HG03196 (cell line): Measurements from ENCODE around the gene GLRA3.

Experiments used
- ATAC-seq: cut with Tn5 transposase; IDR thresholded peaks from one replicate; pipeline ENCODE4 v1.9.1; 2021; ENCODE audit not compliant: unreplicated experiment

Gene GLRA3

DNA sequence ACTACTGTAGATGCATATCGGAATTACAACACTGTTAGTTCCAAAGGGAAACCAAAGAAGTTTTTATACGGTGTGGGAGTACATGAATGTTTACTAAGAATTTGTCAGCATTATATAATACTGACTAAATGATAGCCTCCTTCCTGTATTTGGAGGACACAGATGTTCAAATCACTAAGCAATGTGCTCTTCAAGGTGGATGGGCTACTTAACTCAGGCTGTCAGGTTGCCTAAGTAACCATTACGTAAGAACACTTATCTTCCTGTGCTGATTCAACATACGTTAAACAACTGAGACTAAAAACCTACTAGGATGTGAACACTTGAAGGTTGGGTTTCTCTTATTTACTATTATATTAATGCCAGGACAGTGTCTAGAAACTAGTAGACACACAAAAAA is 224.8 kb downstream of the GLRA3 start:
- ATAC-seq, result no peak

DNA sequence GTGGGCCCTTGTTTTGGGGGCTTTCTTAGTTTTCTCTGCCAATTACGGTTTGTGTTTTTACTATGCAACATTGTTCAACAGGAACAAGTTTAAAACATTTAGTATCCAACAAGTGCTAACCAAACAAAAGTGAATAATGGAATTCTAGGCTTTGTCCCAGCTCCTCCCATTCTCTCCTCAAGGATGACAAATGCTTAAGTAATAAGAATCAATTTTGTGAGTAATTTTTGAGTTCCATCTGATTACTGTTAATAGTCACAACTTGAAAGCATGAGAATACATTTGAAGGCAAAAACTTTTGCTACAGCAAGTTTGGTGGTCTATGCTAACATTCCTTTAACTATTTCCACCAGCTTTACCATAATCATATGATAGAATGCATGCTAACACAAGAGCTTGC is 228.7 kb downstream of the GLRA3 start:
- ATAC-seq, result no peak

DNA sequence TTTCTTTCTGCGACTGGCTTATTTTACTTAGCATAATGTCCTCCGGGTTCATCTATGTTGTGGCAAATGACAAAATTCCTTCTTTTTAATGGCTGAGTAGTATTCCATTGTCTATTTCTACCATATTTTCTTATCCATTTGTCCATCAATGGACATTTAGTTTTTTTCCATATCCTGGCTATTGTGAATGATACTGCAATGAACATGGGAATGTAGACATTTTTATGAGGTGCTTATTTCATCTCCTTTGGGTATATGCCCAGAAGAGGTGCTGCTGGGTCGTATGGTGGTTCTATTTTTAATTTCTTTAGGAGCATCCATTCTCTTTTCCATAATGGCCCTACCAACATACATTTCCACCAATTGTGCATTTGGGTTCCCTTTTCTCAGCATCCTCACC is 230.2 kb downstream of the GLRA3 start:
- ATAC-seq, result no peak

DNA sequence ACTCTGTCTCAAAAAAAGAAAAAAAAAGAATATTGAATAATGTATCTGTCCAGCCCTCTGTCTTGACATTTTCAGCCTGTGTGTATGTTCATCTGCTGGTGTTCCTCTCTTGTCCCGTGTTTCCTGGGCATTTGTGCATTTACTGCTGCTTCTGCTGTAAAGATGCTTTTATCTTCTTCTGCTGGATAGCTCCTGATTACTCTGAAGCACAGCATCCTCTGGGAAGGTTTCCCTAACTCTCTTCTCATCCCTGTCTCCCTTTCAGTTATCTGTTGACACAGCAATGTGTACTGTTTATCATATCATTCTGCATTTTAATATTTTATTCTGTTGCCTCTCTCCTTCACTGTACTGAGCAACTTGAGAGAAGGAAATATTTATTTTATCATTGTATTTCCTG is 232.5 kb downstream of the GLRA3 start:
- no peak for ATAC-seq

DNA sequence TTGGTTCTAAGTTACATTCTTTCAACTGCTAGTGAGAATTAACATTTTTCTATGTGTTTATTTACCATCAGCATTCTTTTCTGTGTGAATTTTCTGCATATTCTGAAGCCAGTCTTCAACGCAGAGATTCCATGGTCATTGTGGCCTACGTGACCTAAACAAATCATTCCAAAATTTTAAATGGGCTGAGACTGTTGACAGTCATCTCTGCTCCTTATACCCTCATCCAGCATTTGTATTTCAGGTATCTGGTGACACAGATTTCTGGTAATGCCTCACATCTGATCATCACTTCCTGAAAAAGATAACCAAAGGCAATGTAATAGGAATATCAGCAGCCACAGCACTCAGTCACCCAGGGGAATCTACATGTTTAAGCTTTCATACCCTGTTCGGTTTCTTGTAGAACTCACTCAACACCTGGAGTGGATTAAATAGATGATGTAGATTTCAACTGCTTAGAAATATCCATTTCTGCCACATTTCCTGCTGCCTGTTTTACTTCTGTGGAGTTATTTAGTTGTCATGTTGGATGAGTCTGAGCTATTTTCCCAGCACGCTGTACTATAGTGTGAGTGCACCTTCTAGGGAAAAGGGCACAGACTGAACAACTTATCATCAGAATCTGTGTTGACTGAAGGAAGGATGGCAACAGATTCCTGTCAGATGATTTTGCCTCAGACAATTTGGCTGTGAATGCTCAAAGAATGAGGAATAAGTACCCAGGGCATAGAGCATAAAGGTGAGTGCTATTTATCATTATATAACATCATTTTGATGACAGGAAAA is 233.7 kb downstream of the GLRA3 start:
- ATAC-seq, result no peak

DNA sequence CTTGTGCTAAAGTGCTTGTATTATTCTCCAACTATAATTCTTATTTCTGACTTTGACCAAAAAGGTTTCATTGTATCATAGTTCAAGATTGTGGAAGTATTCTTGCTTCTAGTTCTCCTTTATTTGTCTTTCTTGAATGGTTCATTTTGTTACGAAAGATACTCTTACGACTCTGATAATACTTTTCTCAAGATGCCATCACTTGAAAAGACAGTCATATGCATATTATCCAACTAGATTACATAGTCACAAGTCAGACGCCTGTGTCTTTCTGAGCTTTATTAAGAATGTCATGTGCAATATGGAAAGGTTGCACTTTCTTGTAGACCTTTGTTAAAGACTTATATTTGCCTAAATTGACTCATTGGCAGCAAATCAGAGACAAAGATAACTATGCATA is 235.3 kb downstream of the GLRA3 start:
- no peak for ATAC-seq

DNA sequence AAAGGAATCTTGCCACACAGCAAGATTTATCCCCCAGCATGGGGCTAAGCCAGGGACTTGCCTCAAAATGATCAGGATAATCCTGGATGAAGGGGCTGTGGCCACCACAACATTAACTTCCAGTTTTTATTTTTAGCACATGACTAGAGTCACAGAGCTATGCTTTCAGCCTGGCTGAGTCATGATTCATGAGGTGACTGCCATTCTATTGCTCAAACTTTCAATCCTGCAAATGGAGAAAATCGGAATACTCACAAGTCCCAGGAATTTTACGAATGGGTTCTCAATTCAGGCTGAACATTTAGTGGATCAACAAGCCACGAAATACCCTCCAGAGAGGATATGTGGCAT is 236.1 kb downstream of the GLRA3 start:
- no peak for ATAC-seq

DNA sequence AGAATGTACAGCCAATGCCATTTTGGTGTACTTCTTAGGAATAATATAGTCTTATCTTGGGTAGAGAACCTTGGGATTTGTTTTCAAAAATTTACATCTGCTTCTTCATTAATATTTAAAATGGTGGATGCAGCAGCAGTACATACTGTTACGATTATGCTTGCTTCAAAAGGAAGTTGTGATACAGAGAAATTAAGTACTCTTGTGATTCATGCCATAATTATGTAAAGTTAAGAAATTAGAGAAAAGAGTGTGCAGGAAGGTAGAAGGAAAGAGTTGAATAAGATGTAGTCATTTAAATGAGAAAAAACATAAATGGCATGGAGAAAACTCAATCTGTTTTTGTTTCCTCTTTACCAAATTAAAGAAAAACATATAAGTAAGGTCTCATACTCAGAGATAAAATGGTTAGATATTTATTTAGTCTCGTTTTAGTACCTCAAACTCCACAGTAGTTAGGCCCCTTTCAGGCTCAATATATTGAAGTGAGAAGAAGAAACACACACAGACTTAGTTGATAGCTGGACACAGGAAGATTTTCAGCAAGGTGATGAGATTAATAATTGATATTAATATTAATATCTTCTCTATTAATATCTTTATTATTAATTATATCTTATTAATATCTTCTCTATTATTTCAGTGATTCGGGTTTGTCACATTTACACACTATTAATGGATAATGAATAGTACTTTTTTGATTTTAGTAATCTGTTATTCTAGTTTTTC is 236.6 kb downstream of the GLRA3 start:
- ATAC-seq, result no peak

DNA sequence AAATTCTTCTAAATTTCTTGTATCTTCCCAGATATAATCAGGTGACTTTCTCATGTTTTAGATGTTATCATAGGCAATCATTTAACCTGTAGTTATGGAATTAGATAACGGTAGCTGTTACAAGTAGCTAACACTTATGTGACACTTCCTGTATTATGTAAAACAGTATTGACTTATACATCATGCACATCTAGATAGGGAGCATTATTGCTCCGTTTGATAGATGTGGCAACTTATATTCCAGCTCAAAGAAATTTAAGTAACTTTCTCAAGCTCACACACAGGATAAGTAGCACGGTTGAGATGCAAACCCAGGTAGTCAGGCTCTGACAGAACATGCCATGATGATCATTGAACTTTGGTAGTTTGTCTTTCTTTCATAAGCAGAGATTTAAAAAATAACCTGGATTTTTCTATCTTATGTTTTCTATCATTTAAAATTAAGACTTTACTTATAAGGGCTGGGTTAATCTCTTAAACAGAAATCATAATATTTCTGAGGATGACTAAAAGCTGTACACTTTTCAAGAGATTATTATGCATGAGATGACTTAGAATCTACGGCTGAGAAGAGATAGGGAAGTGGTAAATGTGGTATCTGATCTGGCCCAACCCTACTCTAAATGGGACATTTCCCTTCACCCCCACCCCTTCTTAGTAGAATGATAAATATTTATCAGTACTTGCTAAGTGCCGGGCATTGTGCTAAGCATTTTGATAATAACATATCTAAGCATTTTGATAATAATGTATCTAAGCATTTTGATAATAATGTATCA is 237.6 kb downstream of the GLRA3 start:
- ATAC-seq, result peak; percentile 88

DNA sequence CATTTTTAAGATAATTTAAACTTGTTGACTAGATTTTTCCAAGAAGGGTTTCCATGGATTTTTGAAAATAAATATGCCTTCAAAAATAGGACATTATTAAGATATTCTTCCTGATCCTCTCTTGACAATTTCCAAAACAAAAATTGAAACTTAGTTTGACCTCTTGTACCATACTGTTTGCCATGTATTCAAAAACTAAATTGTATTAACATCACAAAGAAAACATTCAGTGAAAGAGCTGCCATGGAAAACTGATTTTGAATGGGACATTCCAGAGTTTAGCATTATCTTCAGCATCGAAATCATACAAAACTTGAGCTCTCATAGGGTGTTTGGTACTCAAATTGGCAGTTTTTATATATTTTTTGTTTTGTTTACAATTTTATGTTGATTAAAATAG is 238.7 kb downstream of the GLRA3 start:
- ATAC-seq, result no peak
